Vagina (tissue), 2 donors: ENCODE measurements around the gene DPP6.

Experiments used
- POLR2A ChIP-seq, 2 donors: fragments of 450-650 bp; IDR thresholded peaks; one replicate each; pipeline ENCODE4 v1.6.1; 2017; ENCODE audit warnings: antibody characterized with exemption in 2 of 2, mild to moderate bottlenecking in 2 of 2, moderate library complexity in 2 of 2
- TF ChIP-seq, protein P1 (sequence below), 3 experiments: fragments of 450-650 bp in 2 of 3; fragments of 200-600 bp in 1 of 3; sonication (generic) in 1 of 3; IDR thresholded peaks; one replicate each; pipeline ENCODE4 v1.5.1; 2017 to 2019; ENCODE audit warnings: antibody characterized with exemption in 3 of 3, mild to moderate bottlenecking in 2 of 3, moderate library complexity in 2 of 3

DNA sequence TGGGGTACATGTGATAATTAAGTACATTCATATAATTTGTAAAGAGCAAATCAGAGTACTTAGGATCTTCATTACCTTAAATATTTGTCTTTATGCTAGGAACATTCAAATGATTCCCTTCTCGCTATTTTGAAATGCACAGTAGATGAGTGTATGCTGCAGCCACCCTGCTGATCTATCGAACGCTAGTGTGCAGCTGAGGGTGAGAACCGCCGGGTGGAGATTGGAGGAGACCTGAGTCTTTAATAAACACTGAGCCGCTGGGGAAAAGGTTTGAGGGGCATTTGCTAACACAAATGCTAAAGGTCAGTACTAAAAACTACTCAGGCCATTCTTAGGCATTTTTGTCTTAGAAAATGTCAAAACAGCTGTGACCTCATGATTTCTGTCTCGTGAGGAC is 148.0 kb downstream of the DPP6 start:
- TF ChIP-seq, protein P1, sequence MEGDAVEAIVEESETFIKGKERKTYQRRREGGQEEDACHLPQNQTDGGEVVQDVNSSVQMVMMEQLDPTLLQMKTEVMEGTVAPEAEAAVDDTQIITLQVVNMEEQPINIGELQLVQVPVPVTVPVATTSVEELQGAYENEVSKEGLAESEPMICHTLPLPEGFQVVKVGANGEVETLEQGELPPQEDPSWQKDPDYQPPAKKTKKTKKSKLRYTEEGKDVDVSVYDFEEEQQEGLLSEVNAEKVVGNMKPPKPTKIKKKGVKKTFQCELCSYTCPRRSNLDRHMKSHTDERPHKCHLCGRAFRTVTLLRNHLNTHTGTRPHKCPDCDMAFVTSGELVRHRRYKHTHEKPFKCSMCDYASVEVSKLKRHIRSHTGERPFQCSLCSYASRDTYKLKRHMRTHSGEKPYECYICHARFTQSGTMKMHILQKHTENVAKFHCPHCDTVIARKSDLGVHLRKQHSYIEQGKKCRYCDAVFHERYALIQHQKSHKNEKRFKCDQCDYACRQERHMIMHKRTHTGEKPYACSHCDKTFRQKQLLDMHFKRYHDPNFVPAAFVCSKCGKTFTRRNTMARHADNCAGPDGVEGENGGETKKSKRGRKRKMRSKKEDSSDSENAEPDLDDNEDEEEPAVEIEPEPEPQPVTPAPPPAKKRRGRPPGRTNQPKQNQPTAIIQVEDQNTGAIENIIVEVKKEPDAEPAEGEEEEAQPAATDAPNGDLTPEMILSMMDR (IDR thresholded peaks at IDR 0.05): no peak
- no peak for TF ChIP-seq POLR2A (IDR thresholded peaks at IDR 0.05)
